ENCODE results near the gene HOXD8.

- TF ChIP-seq POLR2A (IDR thresholded peaks at IDR 0.05), result no peak
- TF ChIP-seq, protein P1, sequence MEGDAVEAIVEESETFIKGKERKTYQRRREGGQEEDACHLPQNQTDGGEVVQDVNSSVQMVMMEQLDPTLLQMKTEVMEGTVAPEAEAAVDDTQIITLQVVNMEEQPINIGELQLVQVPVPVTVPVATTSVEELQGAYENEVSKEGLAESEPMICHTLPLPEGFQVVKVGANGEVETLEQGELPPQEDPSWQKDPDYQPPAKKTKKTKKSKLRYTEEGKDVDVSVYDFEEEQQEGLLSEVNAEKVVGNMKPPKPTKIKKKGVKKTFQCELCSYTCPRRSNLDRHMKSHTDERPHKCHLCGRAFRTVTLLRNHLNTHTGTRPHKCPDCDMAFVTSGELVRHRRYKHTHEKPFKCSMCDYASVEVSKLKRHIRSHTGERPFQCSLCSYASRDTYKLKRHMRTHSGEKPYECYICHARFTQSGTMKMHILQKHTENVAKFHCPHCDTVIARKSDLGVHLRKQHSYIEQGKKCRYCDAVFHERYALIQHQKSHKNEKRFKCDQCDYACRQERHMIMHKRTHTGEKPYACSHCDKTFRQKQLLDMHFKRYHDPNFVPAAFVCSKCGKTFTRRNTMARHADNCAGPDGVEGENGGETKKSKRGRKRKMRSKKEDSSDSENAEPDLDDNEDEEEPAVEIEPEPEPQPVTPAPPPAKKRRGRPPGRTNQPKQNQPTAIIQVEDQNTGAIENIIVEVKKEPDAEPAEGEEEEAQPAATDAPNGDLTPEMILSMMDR (IDR thresholded peaks at IDR 0.05), result no peak
Measured at GRCh38 chr2:176132205-176133171, 3.0 kb downstream of the HOXD8 start.

All from testis (tissue), 2 donors.